H9 (cell line): ENCODE results near the gene RPL39L. TPM values are rescaled to one million over a fixed set of nuclear protein-coding genes. Genes with fewer than 3 reads are reported as not detected.

Experiments
- DNase-seq: peaks from one replicate; pipeline ENCODE4 v3.0.0-alpha.2; 2017
- H2AFZ ChIP-seq: one replicate; pipeline ENCODE4 v1.6.1; 2013; ENCODE audit warnings: mild to moderate bottlenecking, low read length, control low read depth, moderate library complexity
- H2AK5ac ChIP-seq: 2 replicates; pipeline ENCODE4 v1.6.1; 2013; ENCODE audit warnings: low read length, control low read depth, mixed read lengths; ENCODE audit not compliant: insufficient read length
- H2BK120ac ChIP-seq: one replicate; pipeline ENCODE4 v1.6.1; 2013; ENCODE audit warnings: low read depth, mild to moderate bottlenecking, low read length, control low read depth, inconsistent platforms; ENCODE audit not compliant: poor library complexity, severe bottlenecking
- H2BK12ac ChIP-seq: 2 replicates; pipeline ENCODE4 v1.6.1; 2013; ENCODE audit warnings: low read length, control low read depth, mixed read lengths, low read depth; ENCODE audit not compliant: insufficient read length
- H2BK15ac ChIP-seq: 2 replicates; pipeline ENCODE4 v1.6.1; 2013; ENCODE audit warnings: low read depth, low read length, control low read depth
- H2BK20ac ChIP-seq: one replicate; pipeline ENCODE4 v1.6.1; 2013; ENCODE audit warnings: low read depth, mild to moderate bottlenecking, low read length, control low read depth, inconsistent platforms; ENCODE audit not compliant: poor library complexity, severe bottlenecking
- H2BK5ac ChIP-seq: 2 replicates; pipeline ENCODE4 v1.6.1; 2013; ENCODE audit warnings: low read length, control low read depth, mixed read lengths; ENCODE audit not compliant: insufficient read length
- H3K14ac ChIP-seq: 2 replicates; pipeline ENCODE4 v1.6.1; 2013; ENCODE audit warnings: low read length, control low read depth; ENCODE audit not compliant: insufficient read depth
- H3K18ac ChIP-seq: 2 replicates; pipeline ENCODE4 v1.6.1; 2013; ENCODE audit warnings: low read depth, mild to moderate bottlenecking, mixed read lengths, low read length, control low read depth; ENCODE audit not compliant: insufficient read length
- H3K23ac ChIP-seq: 2 replicates; pipeline ENCODE4 v1.6.1; 2013; ENCODE audit warnings: low read length, control low read depth, mixed read lengths, low read depth; ENCODE audit not compliant: insufficient read length
- H3K23me2 ChIP-seq: 2 replicates; pipeline ENCODE4 v1.6.1; 2013; ENCODE audit warnings: low read depth, mild to moderate bottlenecking, mixed read lengths, low read length, control low read depth; ENCODE audit not compliant: insufficient read length, poor library complexity, severe bottlenecking
- H3K27ac ChIP-seq: 2 replicates; pipeline ENCODE4 v1.5.1; 2013; ENCODE audit warnings: low read length, control low read depth, mixed read lengths, low read depth; ENCODE audit not compliant: insufficient read length
- H3K27me3 ChIP-seq: 2 replicates; pipeline ENCODE4 v1.6.1; 2013; ENCODE audit warnings: low read length, control low read depth, inconsistent platforms; ENCODE audit not compliant: insufficient read depth
- H3K4ac ChIP-seq: 2 replicates; pipeline ENCODE4 v1.6.1; 2013; ENCODE audit warnings: low read depth, mild to moderate bottlenecking, control low read depth, inconsistent platforms, low read length, moderate library complexity
- H3K4me1 ChIP-seq: 2 replicates; pipeline ENCODE4 v1.6.1; 2013; ENCODE audit warnings: low read length, control low read depth, inconsistent platforms; ENCODE audit not compliant: insufficient read depth
- H3K4me2 ChIP-seq: 2 replicates; pipeline ENCODE4 v1.6.1; 2013; ENCODE audit warnings: low read length, control low read depth, mixed read lengths; ENCODE audit not compliant: insufficient read length, insufficient read depth
- H3K56ac ChIP-seq: 2 replicates; pipeline ENCODE4 v1.6.1; 2013; ENCODE audit warnings: low read depth, mild to moderate bottlenecking, mixed read lengths, low read length, control low read depth; ENCODE audit not compliant: insufficient read length
- H3K79me1 ChIP-seq: 2 replicates; pipeline ENCODE4 v1.6.1; 2013; ENCODE audit warnings: low read depth, mild to moderate bottlenecking, moderate library complexity, low read length, control low read depth, inconsistent platforms; ENCODE audit not compliant: insufficient read depth, poor library complexity, severe bottlenecking
- H3K79me2 ChIP-seq: 2 replicates; pipeline ENCODE4 v1.6.1; 2013; ENCODE audit warnings: low read length, control low read depth, inconsistent platforms; ENCODE audit not compliant: insufficient read depth
- H3K9ac ChIP-seq: 2 replicates; pipeline ENCODE4 v1.6.1; 2013; ENCODE audit warnings: low read length, control low read depth, mixed read lengths; ENCODE audit not compliant: insufficient read length; ENCODE audit errors: extremely low read depth
- H3K9me3 ChIP-seq: one replicate; pipeline ENCODE4 v1.6.1; 2013; ENCODE audit warnings: low read depth, low read length, inconsistent platforms; ENCODE audit not compliant: control insufficient read depth
- H3T11ph ChIP-seq: one replicate; pipeline ENCODE4 v1.6.1; 2013; ENCODE audit warnings: mild to moderate bottlenecking, low read length, control low read depth, inconsistent platforms
- H4K20me1 ChIP-seq: one replicate; pipeline ENCODE4 v1.6.1; 2013; ENCODE audit not compliant: control insufficient read depth, insufficient read length, insufficient read depth
- H4K5ac ChIP-seq: 2 replicates; pipeline ENCODE4 v1.6.1; 2013; ENCODE audit warnings: low read depth, mild to moderate bottlenecking, mixed read lengths, low read length, control low read depth; ENCODE audit not compliant: insufficient read length
- H4K8ac ChIP-seq: replicated peaks from 2 replicates; pipeline ENCODE4 v1.6.1; 2013; ENCODE audit warnings: low read length, control low read depth, mixed read lengths, low read depth; ENCODE audit not compliant: insufficient read length
- H4K91ac ChIP-seq: 2 replicates; pipeline ENCODE4 v1.6.1; 2013; ENCODE audit warnings: low read depth, mild to moderate bottlenecking, moderate library complexity, mixed read lengths, low read length, control low read depth; ENCODE audit not compliant: insufficient read length
- H3K27ac Mint-ChIP-seq, 3 experiments: 2 replicates in 2 of 3; 3 replicates in 1 of 3; pipeline ENCODE4 v1.8.0; 2020 to 2021; ENCODE audit warnings: mixed read lengths in 3 of 3, mild to moderate bottlenecking in 1 of 3, moderate library complexity in 1 of 3
- H3K27me3 Mint-ChIP-seq: 2 replicates; pipeline ENCODE4 v1.8.0; 2021; ENCODE audit warnings: low read depth, mild to moderate bottlenecking, moderate library complexity, mixed read lengths
- H3K36me3 Mint-ChIP-seq, 3 experiments: 2 replicates in 2 of 3; 3 replicates in 1 of 3; pipeline ENCODE4 v1.8.0; 2020 to 2021; ENCODE audit warnings: low read depth in 3 of 3, mixed read lengths in 3 of 3; ENCODE audit not compliant: insufficient read depth in 1 of 3
- H3K4me1 Mint-ChIP-seq, 2 experiments: 2 replicates each; pipeline ENCODE4 v1.8.0; 2020; ENCODE audit warnings: mixed read lengths in 2 of 2
- H3K4me3 Mint-ChIP-seq, 2 experiments: 2 replicates in 1 of 2; 3 replicates in 1 of 2; pipeline ENCODE4 v1.8.0; 2020 to 2021; ENCODE audit warnings: mild to moderate bottlenecking in 2 of 2, mixed read lengths in 2 of 2, moderate library complexity in 1 of 2
- H3K9me3 Mint-ChIP-seq, 2 experiments: 2 replicates in 1 of 2; 3 replicates in 1 of 2; pipeline ENCODE4 v1.8.0; 2020; ENCODE audit warnings: mild to moderate bottlenecking in 2 of 2, mixed read lengths in 2 of 2, moderate library complexity in 1 of 2
- CTCF ChIP-seq: fragments of 200-600 bp; sonication (generic); conservative IDR thresholded peaks from 3 replicates; pipeline ENCODE4 v1.8.0; 2021; ENCODE audit warnings: antibody characterized with exemption, mild to moderate bottlenecking
- WGBS: extraction: QIAGEN DNeasy Blood & Tissue Kit; methylation state at CpG from one replicate; pipeline ENCODE4 v1.1.7; 2013; ENCODE audit warnings: missing lambda C conversion rate, low lambda C conversion rate, mixed read lengths; ENCODE audit not compliant: insufficient read length; ENCODE audit errors: extremely low coverage; 5-methylcytosine and 5-hydroxymethylcytosine counted together
- total RNA-seq: library from RNA; stranded (reverse); gene quantifications from 2 replicates; pipeline ENCODE4 v1.2.1, GENCODE V29; 2021

The RPL39L gene
- total RNA-seq, 1 experiment from 2014 or later, result 71.7 TPM

GRCh38 chr3:187145149-187145895 lies 6.0 kb upstream of the RPL39L start:
- Histone ChIP-seq H4K91ac (no peak overlapping the region), H3K9ac (no peak overlapping the region), H3K14ac (no peak overlapping the region), H3K56ac (no peak overlapping the region), H3K4me1 (no peaks in the 10 kb centered on the region), H3K18ac (no peak overlapping the region), H4K20me1 (no peaks in the 10 kb centered on the region), H3K4ac (no peak overlapping the region), H3K79me2 (peaks cover 1% of the 10 kb centered on the region; the same call in 1 of the 2 replicates), H2BK20ac (no peak overlapping the region), H2BK120ac (no peak overlapping the region), H3K4me2 (no peak overlapping the region), H2AK5ac (no peak overlapping the region), H3K27ac (no peak overlapping the region), H4K5ac (no peak overlapping the region), H4K8ac (no peak overlapping the region), H3K9me3 (peaks cover 15% of the 10 kb centered on the region), H2BK12ac (no peak overlapping the region), H2BK5ac (no peak overlapping the region), H3K79me1 (no peaks in the 10 kb centered on the region), H3K23me2 (no peaks in the 10 kb centered on the region), H3K27me3 (no peaks in the 10 kb centered on the region), H3T11ph (no peak overlapping the region), H3K23ac (no peak overlapping the region), H2BK15ac (no peak overlapping the region), H2AFZ (no peak overlapping the region)
- H3K4me3 Mint-ChIP-seq, result no peak overlapping the region
- no peak overlapping the region for H3K27ac Mint-ChIP-seq
- no peak for TF ChIP-seq CTCF
- H3K4me1 Mint-ChIP-seq, result peaks cover 0 to 2% of the 10 kb centered on the region in 2 experiments; a peak in 1 of 4 replicates
- DNase-seq, result no peak
- no peaks in the 10 kb centered on the region for H3K27me3 Mint-ChIP-seq
- peaks cover 15 to 53% (median 23%) of the 10 kb centered on the region in 3 experiments for H3K36me3 Mint-ChIP-seq
- peaks cover 28 to 33% of the 10 kb centered on the region in 2 experiments for H3K9me3 Mint-ChIP-seq
- no CpG with 5 or more reads among the region's 3 CpGs for WGBS
